SU-DHL-6 (cell line): Measurements from ENCODE around the gene TMEM267.

Source experiments
- EZH2phosphoT487 ChIP-seq: fragments of 200-600 bp; sonication (generic), shearing (Covaris generic); conservative IDR thresholded peaks from 2 replicates; pipeline ENCODE4 v1.6.1; 2018; ENCODE audit warnings: mild to moderate bottlenecking, antibody characterized with exemption, low read length, moderate library complexity, mixed read lengths
- TF ChIP-seq, protein P1 (sequence below): fragments of 200-600 bp; sonication (generic); IDR thresholded peaks from one replicate; pipeline ENCODE4 v1.5.1; 2017; ENCODE audit warnings: antibody characterized with exemption, mild to moderate bottlenecking, low read length, moderate library complexity; ENCODE audit not compliant: insufficient read depth, poor library complexity, severe bottlenecking

GRCh38 chr5:43425983-43426382 lies 57.7 kb downstream of the TMEM267 start:
- TF ChIP-seq, protein P1, sequence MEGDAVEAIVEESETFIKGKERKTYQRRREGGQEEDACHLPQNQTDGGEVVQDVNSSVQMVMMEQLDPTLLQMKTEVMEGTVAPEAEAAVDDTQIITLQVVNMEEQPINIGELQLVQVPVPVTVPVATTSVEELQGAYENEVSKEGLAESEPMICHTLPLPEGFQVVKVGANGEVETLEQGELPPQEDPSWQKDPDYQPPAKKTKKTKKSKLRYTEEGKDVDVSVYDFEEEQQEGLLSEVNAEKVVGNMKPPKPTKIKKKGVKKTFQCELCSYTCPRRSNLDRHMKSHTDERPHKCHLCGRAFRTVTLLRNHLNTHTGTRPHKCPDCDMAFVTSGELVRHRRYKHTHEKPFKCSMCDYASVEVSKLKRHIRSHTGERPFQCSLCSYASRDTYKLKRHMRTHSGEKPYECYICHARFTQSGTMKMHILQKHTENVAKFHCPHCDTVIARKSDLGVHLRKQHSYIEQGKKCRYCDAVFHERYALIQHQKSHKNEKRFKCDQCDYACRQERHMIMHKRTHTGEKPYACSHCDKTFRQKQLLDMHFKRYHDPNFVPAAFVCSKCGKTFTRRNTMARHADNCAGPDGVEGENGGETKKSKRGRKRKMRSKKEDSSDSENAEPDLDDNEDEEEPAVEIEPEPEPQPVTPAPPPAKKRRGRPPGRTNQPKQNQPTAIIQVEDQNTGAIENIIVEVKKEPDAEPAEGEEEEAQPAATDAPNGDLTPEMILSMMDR: no peak
- TF ChIP-seq EZH2phosphoT487: no peak
